Activated naive CD8-positive, alpha-beta T cell (primary cell): ENCODE data around the gene ZKSCAN5.
"Not testable (repeated sequence)": the region's sequence is repeated elsewhere in the genome, so short reads cannot be mapped to it uniquely, and the experiment has no call there.

Experiments
- H3K27ac Mint-ChIP-seq: one replicate; pipeline ENCODE4 v1.8.0; 2021; ENCODE audit warnings: mixed read lengths
- H3K27me3 Mint-ChIP-seq: one replicate; pipeline ENCODE4 v1.8.0; 2021; ENCODE audit warnings: mixed read lengths
- H3K36me3 Mint-ChIP-seq: one replicate; pipeline ENCODE4 v1.8.0; 2021; ENCODE audit warnings: mixed read lengths
- H3K4me1 Mint-ChIP-seq: one replicate; pipeline ENCODE4 v1.8.0; 2021; ENCODE audit warnings: low read depth, mixed read lengths
- H3K4me3 Mint-ChIP-seq: one replicate; pipeline ENCODE4 v1.8.0; 2021; ENCODE audit warnings: mild to moderate bottlenecking, mixed read lengths
- H3K9me3 Mint-ChIP-seq: one replicate; pipeline ENCODE4 v1.8.0; 2021; ENCODE audit warnings: low read depth, mixed read lengths

ZKSCAN5 gene

GRCh38 chr7:99521399-99521798 lies 16.9 kb downstream of the ZKSCAN5 start:
- H3K27me3 Mint-ChIP-seq, result no peaks in the 10 kb centered on the region
- H3K4me1 Mint-ChIP-seq, result peaks cover 1% of the 10 kb centered on the region
- no peaks in the 10 kb centered on the region for H3K9me3 Mint-ChIP-seq
- H3K4me3 Mint-ChIP-seq, result no peak overlapping the region
- H3K27ac Mint-ChIP-seq, result no peak overlapping the region
- H3K36me3 Mint-ChIP-seq, result peaks cover 4% of the 10 kb centered on the region

DNA sequence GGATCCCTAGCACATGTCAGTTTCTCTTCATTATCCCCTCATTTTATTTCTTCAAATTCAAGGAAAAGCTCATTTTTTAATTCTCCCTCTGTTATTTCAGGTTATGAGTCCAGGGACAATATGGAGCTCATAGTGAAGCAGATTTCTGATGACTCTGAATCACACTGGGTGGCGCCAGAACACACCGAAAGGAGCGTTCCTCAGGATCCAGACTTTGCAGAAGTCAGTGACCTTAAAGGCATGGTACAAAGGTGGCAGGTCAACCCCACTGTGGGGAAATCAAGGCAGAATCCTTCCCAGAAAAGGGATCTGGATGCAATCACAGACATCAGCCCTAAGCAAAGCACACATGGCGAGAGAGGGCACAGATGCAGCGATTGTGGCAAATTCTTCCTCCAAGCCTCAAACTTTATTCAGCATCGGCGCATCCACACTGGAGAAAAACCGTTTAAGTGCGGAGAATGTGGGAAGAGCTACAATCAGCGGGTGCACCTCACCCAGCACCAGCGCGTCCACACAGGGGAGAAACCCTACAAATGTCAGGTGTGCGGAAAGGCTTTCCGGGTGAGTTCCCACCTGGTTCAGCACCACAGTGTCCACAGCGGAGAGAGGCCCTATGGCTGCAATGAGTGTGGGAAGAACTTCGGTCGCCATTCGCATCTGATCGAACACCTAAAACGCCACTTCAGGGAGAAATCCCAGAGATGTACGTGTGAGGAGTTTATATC lies 21.4 kb downstream of the ZKSCAN5 start:
- Mint-ChIP-seq H3K4me1 (peaks cover 1% of the 10 kb centered on the region), H3K27ac (peak overlapping the region; percentile 46), H3K9me3 (peaks cover 4% of the 10 kb centered on the region), H3K4me3 (no peak overlapping the region), H3K36me3 (peaks cover 19% of the 10 kb centered on the region), H3K27me3 (no peaks in the 10 kb centered on the region)

DNA sequence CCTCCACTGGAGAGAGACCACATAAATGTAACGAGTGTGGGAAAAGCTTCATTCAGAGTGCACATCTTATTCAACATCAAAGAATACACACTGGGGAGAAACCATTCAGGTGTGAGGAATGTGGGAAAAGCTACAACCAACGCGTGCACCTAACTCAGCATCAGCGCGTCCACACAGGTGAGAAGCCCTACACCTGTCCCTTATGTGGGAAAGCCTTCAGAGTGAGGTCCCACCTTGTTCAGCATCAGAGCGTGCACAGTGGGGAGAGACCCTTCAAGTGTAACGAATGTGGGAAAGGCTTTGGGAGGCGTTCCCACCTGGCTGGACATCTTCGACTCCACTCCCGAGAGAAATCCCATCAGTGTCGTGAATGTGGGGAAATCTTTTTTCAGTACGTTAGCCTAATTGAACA lies 26.9 kb downstream of the ZKSCAN5 start:
- peaks cover 48% of the 10 kb centered on the region for H3K36me3 Mint-ChIP-seq
- no peaks in the 10 kb centered on the region for H3K27me3 Mint-ChIP-seq
- no peaks in the 10 kb centered on the region for H3K4me1 Mint-ChIP-seq
- no peak overlapping the region for H3K27ac Mint-ChIP-seq
- H3K4me3 Mint-ChIP-seq, result no peak overlapping the region
- H3K9me3 Mint-ChIP-seq, result peaks cover 13% of the 10 kb centered on the region

DNA sequence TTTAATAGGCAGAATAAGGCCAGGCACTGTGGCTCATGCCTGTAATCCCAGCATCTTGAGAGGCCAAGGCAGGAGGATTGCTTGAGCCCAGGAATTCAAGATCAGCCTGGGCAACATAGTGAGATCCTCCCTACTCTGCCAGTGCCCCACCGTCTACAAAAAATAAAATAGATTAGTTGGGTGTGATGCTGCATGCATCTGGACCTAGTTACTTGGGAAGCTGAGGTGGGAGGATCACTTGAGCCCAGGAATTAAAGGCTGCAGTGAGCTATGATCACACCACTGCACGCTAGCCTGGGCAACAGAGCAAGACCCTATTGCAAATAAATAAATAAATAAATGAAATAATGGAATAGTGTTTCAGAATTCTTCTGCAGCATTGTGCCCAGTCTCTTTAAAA lies 31.2 kb downstream of the ZKSCAN5 start:
- no peak overlapping the region for H3K4me3 Mint-ChIP-seq
- no peaks in the 10 kb centered on the region for H3K27me3 Mint-ChIP-seq
- H3K4me1 Mint-ChIP-seq, result no peaks in the 10 kb centered on the region
- peaks cover 38% of the 10 kb centered on the region for H3K36me3 Mint-ChIP-seq
- no peak overlapping the region for H3K27ac Mint-ChIP-seq
- peaks cover 13% of the 10 kb centered on the region for H3K9me3 Mint-ChIP-seq

- Mint-ChIP-seq H3K36me3 (peaks cover 10% of the 10 kb centered on the region), H3K4me1 (no peaks in the 10 kb centered on the region), H3K9me3 (peaks cover 3% of the 10 kb centered on the region), H3K27ac (no peak overlapping the region), H3K27me3 (no peaks in the 10 kb centered on the region), H3K4me3 (no peak overlapping the region)
Measured at GRCh38 chr7:99539213-99539811, 34.9 kb downstream of the ZKSCAN5 start.

DNA sequence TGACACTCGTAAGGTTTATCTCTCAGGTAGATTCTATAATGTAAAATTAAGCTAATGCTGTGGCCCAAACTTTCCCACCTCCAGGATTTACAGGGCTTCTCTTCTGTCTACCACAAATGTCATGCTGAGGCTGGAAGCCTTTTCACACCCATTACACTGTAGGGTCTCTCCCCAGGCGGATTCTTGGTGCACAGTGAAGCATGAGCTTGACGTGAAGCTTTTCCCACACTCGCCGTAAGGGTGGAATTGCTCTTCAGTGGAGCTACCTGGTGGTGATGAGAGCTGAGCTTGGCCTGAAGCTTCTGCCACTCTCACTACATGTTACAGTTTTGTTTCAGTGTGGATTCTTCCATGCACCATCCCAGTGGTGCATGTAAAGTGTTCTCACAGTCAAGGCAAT lies 36.1 kb downstream of the ZKSCAN5 start:
- Mint-ChIP-seq H3K27ac (no peak overlapping the region), H3K27me3 (no peaks in the 10 kb centered on the region), H3K9me3 (peaks cover 3% of the 10 kb centered on the region), H3K36me3 (peaks cover 7% of the 10 kb centered on the region), H3K4me1 (no peaks in the 10 kb centered on the region), H3K4me3 (no peak overlapping the region)

GRCh38 chr7:99541212-99541611 lies 36.8 kb downstream of the ZKSCAN5 start:
- no peaks in the 10 kb centered on the region for H3K4me1 Mint-ChIP-seq
- peaks cover 7% of the 10 kb centered on the region for H3K36me3 Mint-ChIP-seq
- H3K4me3 Mint-ChIP-seq, result no peak overlapping the region
- H3K9me3 Mint-ChIP-seq, result peaks cover 3% of the 10 kb centered on the region
- no peaks in the 10 kb centered on the region for H3K27me3 Mint-ChIP-seq
- H3K27ac Mint-ChIP-seq, result no peak overlapping the region

DNA sequence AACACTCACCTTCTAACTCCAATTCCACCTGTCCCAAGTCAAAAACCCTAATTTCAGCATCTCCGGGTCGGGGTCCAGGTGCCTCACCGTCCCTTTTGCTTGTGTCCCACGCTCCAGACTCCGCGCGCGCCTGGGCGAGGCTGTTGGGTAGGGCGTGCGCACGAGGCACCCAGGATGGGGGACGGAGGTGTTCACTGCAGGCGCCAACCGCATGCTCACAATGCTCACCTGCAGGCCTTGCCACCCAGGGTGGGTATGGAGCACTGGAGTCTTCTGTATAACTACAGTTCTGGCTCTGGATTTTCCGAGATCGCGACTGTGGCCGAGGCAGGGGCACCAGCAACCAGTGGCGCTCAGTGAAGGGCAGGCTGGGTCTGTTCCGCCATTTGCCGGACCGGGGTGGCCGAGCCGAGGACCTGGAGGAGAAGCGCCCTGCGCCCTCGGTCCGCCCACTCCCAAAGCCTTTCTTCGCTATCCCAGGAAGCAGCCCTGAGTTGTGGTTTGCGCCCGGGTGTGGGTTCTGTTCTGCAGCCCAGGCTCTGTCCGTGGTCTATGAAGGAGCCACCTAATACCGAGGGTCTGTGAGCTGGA lies 38.7 kb downstream of the ZKSCAN5 start:
- Mint-ChIP-seq H3K27ac (no peak overlapping the region), H3K4me1 (no peaks in the 10 kb centered on the region), H3K4me3 (no peak overlapping the region), H3K27me3 (no peaks in the 10 kb centered on the region), H3K36me3 (peaks cover 12% of the 10 kb centered on the region), H3K9me3 (peaks cover 3% of the 10 kb centered on the region)

DNA sequence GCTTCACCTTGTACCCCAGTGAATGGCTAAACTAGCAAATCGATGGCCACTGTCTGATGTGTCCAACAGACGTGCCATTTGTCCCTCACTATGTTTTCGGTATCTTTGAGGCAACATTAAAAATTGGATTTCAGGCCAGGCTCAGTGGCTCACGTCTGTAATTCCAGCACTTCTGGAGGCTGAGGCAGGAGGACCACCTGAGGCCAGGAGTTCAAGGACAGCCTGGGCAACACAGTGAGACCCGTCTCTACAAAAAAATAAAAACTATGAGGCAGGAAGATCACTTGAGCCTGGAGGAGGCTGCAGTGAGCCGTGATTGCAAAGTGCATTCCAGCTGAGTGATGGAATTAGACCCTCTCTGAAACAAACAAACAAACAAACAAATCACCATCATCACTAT lies 39.5 kb downstream of the ZKSCAN5 start:
- Mint-ChIP-seq H3K27me3 (no peaks in the 10 kb centered on the region), H3K4me3 (no peak overlapping the region), H3K9me3 (peaks cover 3% of the 10 kb centered on the region), H3K4me1 (no peaks in the 10 kb centered on the region), H3K27ac (no peak overlapping the region), H3K36me3 (peaks cover 12% of the 10 kb centered on the region)

DNA sequence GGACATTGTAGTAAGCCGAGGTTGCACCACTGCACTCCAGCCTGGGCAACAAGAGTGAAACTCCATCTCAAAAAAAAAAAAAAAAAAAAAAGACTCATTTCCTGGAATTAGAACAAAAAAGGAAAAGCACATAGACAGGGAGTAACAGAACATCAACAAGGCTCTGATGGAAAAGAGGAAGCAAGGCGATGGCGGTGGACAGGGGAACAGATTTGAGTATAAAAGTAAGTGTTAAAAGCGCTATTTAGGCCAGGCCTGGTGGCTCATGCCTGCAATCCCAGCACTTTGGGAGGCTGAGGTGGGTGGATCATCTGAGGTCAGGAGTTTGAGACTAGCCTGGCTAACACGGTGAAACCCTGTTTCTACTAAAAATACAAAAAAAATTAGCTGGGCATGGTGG lies 40.8 kb downstream of the ZKSCAN5 start:
- H3K4me1 Mint-ChIP-seq, H3K27me3 Mint-ChIP-seq, H3K27ac Mint-ChIP-seq, H3K9me3 Mint-ChIP-seq, H3K4me3 Mint-ChIP-seq: not testable (repeated sequence)
- H3K36me3 Mint-ChIP-seq, result peaks cover 15% of the 10 kb centered on the region

DNA sequence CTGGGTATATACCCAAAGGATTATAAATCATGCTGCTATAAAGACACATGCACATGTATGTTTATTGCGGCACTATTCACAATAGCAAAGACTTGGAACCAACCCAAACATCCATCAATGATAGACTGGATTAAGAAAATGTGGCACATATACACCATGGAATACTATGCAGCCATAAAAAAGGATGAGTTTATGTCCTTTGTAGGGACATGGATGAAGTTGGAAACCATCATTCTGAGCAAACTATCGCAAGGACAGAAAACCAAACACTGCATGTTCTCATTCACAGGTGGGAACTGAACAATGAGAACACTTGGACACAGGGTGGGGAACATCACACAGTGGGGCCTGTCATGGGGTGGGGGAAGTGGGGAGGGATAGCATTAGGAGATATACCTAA lies 45.1 kb downstream of the ZKSCAN5 start:
- H3K36me3 Mint-ChIP-seq, result peaks cover 12% of the 10 kb centered on the region
- H3K27ac Mint-ChIP-seq, H3K9me3 Mint-ChIP-seq, H3K27me3 Mint-ChIP-seq: not testable (repeated sequence)
- peaks cover 28% of the 10 kb centered on the region for H3K4me1 Mint-ChIP-seq
- peak overlapping the region; percentile 57 for H3K4me3 Mint-ChIP-seq

- Mint-ChIP-seq H3K36me3 (peaks cover 16% of the 10 kb centered on the region), H3K27me3 (no peaks in the 10 kb centered on the region), H3K4me1 (peaks cover 40% of the 10 kb centered on the region), H3K4me3 (peak overlapping the region; percentile 95), H3K9me3 (no peaks in the 10 kb centered on the region), H3K27ac (peak overlapping the region; percentile 83)
Measured at GRCh38 chr7:99551334-99551733, 46.9 kb downstream of the ZKSCAN5 start.

DNA sequence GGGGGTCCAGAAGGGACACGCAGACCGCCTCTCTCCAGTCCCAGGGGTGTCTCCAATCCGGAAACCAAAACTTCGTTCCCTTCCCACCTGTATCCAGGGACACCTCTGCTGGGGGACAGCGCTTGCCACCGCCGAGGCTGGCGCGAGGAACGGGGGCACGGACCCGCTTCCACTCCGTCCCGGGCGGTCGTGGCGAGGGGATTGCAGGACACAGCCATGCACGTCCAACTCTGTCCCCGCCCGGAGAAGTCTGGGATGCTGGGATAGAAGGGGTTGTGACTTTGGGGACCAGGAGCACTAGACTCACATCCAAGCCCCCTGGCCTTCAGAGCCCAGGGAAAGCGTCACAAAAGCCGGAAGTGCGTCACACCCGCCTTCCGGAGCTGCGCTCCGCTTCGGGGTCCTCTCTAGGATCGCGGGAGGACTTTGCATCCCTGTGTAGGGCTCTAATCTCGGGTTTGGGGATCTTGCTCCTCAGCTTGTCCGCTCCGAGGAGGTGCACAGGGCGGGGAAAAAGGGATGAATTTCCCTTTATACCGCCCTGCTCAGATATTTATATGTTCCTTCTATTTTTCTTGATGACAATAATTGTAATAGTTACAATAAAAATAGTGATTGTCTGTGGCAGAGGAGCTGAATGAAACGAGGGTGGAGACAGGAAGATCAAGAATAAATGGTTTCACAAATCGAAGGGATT lies 47.5 kb downstream of the ZKSCAN5 start, which contains the start of gene FAM200A:
FAM200A (minus strand) TSS at position 348 of the 697 bp plus-strand sequence. CDS start 3,707 bp downstream, outside the sequence.
- H3K36me3 Mint-ChIP-seq, result peaks cover 16% of the 10 kb centered on the region
- H3K27ac Mint-ChIP-seq, result peak within 1 kb of the TSS; percentile 83
- H3K9me3 Mint-ChIP-seq, result no peaks in the 10 kb centered on the region
- peak within 1 kb of the TSS; percentile 95 for H3K4me3 Mint-ChIP-seq
- H3K4me1 Mint-ChIP-seq, result peaks cover 43% of the 10 kb centered on the region
- H3K27me3 Mint-ChIP-seq, result no peaks in the 10 kb centered on the region

- Mint-ChIP-seq H3K36me3 (peaks cover 17% of the 10 kb centered on the region), H3K27ac (peak overlapping the region; percentile 59), H3K4me1 (peaks cover 54% of the 10 kb centered on the region)
Measured at GRCh38 chr7:99553039-99553438, 48.6 kb downstream of the ZKSCAN5 start.

DNA sequence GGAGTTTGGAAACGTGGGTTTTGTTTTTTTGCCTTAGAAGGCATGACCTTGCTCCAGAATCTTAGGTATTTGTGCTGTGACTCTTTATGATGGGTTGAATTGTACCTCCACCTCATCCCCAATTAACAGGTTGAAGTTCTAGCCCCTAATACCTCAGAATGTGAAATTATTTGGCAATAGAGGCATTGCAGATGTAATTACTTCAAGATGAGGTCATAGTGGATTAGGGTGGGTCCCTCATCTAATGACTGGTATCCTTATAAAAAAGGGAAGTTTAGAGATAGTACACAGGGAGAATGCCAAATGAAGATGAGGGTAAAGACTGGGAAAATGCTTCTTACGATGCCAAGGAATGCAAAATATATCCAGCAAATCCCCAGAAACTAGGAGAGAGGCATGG lies 50.5 kb downstream of the ZKSCAN5 start:
- H3K27ac Mint-ChIP-seq, result peak overlapping the region; percentile 58
- peaks cover 50% of the 10 kb centered on the region for H3K4me1 Mint-ChIP-seq
- H3K9me3 Mint-ChIP-seq, result no peaks in the 10 kb centered on the region
- no peak overlapping the region for H3K4me3 Mint-ChIP-seq
- H3K36me3 Mint-ChIP-seq, result peaks cover 11% of the 10 kb centered on the region
- no peaks in the 10 kb centered on the region for H3K27me3 Mint-ChIP-seq

More at GRCh38 chr7:99553039-99553438, 48.6 kb downstream of the ZKSCAN5 start:
- peak overlapping the region; percentile 56 for H3K4me3 Mint-ChIP-seq
- H3K27me3 Mint-ChIP-seq, result no peaks in the 10 kb centered on the region
- no peaks in the 10 kb centered on the region for H3K9me3 Mint-ChIP-seq
